NOMO-1 treated with dmso at 0.1 percent for 144 hours (cell line): ENCODE data around the gene ANXA10.
"Not testable (repeated sequence)": the region's sequence is repeated elsewhere in the genome, so short reads cannot be mapped to it uniquely, and the experiment has no call there.

ENCODE experiments used
- DNase-seq: peaks from one replicate; lab custom pipeline; 2025; ENCODE audit not compliant: unreplicated experiment; lab: John Stamatoyannopoulos, UW

Gene ANXA10

GRCh38 chr4:168154546-168155277, 62.4 kb downstream of the ANXA10 start:
- no peak for DNase-seq

DNA sequence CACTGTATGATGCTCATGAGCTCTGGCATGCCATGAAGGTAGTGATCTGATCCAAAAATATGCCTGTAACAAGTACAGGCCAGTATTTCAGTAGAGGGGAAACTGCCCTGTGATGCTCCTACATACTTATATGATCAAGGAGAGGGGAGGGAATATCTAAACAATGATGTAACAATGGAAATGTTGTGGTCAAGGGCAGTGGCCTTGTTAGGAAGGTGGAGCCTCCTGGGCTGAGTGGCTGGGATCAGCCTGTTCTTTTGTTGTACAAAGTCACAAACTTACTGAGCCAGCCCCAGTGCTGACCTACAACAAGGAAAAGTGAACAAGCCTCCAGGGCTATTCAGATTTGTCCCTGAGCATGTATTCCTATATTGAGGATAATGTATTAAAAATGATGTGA, 70.3 kb downstream of the ANXA10 start:
- DNase-seq: no peak

GRCh38 chr4:168163106-168163505, 70.8 kb downstream of the ANXA10 start:
- DNase-seq: no peak

DNA sequence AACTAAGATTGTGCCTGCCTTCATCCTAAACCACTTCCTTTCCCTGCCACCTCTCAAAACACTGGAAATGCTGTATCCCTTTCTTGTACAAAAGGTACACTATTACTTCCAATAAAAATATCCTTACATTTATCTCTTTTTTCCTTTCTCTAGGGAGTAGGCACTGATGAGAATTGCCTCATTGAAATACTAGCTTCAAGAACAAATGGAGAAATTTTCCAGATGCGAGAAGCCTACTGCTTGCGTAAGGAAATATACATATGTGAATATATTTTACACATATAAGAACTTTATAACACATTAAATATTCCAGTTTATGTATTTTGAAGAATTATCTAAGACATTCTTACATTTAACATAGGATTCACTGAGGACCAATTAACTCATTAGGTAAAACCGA, 71.7 kb downstream of the ANXA10 start:
- DNase-seq: no peak

DNA sequence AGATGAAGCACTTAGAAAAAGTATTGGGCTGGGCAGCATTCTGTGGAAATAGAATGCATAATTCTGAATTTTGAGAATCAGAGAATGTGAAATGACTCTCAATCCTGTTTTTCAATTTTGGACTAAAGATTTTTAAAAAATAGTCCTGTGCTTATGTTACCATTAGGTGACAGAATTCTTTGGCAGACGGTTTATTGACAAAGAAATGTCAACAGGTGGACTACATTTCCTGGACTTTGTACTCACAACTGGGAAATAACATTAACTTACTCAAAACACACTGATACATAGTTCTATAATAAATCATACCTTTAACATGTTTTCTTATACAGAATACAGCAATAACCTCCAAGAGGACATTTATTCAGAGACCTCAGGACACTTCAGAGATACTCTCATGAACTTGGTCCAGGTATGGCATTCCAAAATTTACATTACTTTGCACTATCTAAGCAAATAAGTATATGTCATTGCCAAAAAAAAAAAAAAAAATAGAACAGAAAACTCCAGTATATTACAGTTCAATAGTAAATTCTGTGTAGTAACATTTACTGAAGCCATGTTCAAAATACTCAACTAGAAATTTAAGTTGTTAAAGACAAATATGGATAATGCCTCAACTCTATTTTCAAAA, 72.7 kb downstream of the ANXA10 start:
- DNase-seq: no peak

DNA sequence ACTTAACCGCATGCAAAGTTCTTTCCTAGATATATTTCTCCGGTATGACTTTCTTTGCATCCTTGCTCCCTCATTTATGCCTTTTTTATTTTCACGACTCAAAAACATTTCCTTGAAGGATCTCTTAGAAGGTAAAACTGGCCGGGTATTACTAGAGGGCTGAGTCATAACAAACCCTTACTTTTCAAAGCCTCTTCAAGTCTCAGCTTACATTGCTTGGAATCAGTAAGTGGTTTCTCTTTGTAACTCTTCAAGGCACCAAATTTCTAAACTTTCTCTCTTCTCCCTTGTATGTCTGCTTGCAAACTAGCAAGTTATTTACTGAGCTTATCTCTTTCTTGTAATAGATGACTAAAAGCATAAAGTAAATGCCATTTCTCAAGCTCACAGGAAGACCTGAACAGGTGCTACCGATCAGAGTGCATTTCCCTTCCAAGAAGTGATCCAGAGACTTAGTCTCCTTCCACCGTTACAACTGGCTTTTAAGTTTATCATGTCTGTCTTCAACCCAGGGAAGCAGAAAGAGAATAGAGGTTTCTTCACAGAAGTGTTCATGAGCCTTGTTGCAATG, 75.5 kb downstream of the ANXA10 start:
- DNase-seq: no peak

DNA sequence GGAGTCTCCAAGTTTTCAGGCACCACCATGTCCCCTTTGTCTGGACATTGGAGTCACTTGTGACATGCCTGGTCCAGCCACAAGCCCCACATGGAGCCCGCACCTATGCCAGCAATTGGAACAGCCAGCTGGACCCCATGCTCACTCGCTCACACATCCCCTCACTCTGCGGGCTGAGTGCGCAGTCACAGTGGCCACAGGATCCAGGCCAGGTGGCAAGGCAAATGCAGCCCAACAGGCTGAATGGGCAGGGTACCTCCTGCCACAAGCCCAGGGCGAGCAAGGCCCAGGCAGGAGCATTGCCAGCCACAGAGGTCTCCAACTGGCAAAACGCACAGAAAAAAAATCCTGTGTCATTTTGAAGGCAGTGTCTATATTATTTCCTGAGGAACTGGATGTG, 82.0 kb downstream of the ANXA10 start:
- DNase-seq: no peak

GRCh38 chr4:168177546-168178149, 85.3 kb downstream of the ANXA10 start:
- DNase-seq: no peak

DNA sequence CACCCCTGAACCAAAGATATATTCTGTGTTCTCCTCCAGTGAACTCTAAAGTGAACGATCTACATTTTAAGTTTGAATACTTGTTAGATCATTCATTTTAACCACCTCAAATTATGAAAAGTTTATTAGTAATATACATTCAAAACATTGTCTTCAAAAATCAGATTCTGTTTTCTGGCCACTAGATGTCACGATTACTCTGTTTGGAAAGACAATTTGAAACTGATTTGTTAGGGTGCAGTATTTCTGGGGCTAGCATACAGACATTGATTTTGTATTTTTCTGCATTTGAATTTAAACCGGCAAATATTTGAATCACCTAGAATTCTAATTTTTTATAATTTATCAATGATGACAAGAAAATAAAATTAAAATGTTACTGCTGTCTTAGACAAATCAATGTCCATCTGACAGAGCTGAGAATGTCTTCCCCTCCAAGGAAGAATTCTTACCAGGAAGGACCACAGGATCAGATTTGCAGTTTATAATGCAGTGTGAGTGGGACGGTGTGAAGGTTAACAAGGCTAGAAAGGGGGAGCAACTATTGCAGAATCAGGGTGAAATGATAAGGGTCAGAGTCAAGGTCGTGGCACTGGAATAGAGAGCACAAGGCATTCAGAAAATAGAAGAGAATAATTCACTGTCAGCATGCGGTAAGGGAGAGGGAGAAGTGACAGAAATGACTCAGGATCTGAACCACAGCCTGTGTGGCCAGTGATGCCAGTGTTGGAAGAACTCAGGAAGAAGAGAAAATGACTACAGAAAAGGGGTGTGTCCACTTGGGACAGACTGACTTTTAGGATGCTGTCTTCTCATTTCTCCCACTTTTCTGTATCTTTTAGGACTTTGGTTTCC, 91.6 kb downstream of the ANXA10 start:
- no peak for DNase-seq

- DNase-seq: no peak
Observed at GRCh38 chr4:168188754-168189153, 96.4 kb downstream of the ANXA10 start.

DNA sequence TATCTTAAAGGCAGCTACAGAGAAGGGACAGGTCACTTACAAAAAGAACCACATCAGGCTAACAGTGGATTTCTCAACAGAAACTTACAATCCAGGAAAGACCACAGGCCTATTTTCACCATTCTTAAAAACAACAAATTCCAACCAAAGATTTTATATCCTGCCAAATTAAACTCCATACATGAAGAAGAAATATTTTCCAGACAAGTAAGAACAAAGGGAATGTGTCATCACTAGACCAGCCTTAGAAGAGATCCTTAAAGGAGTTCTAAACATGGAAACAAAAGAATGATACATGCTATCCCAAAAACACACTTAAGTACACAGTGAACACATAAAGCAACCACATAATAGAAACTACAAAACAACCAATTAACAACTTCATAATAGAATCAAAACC, 105.6 kb downstream of the ANXA10 start:
- no peak for DNase-seq

DNA sequence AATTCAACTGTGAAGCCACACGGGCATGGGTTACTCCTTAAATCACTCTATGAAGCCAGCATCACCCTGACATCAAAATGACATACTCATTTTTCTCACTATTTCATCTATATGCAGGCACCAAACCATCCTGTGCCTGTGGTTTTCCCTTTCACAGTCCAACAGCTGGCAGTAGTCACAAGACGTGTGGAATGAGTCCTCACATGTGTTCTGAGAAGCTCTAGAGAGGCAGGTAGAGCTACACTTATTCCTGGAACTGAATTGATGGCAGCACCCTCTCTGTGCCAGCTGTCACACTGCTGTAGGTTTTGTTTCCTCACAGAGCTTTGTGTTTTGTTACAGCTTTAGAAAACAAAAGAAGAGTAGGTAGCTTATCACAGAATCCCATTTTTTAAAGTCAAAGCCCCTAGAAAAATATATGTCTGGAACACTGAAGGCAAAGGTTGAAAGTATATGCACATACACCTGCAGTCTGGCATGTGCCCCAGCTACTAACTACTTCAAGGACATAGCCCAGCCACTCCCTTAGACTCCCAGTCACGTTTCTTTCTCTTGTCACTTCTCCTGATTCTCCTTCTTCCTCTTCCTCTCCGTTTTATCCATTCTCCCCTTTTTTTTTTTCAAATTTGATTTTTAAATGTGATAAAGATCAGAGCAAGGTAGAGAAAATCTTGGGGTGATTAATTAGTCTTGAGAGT, 107.1 kb downstream of the ANXA10 start:
- no peak for DNase-seq

DNA sequence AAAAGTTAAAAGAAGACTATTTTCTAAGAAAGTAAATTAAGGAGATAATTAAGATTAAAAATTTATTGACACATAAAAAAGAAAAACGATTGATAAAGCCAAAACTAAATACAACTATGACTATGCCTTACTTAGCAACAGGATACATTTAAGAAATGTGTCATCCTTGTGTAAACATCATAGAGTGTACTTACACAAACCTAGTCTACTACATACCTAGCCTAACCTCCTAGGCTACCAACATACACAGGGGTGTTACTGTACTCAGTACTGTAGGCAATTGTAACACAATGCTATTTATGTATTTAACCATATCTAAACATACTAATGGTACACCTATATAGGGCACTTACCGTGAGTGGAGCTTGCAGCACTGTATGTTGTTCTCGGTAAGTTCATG, 108.3 kb downstream of the ANXA10 start:
- no peak for DNase-seq

DNA sequence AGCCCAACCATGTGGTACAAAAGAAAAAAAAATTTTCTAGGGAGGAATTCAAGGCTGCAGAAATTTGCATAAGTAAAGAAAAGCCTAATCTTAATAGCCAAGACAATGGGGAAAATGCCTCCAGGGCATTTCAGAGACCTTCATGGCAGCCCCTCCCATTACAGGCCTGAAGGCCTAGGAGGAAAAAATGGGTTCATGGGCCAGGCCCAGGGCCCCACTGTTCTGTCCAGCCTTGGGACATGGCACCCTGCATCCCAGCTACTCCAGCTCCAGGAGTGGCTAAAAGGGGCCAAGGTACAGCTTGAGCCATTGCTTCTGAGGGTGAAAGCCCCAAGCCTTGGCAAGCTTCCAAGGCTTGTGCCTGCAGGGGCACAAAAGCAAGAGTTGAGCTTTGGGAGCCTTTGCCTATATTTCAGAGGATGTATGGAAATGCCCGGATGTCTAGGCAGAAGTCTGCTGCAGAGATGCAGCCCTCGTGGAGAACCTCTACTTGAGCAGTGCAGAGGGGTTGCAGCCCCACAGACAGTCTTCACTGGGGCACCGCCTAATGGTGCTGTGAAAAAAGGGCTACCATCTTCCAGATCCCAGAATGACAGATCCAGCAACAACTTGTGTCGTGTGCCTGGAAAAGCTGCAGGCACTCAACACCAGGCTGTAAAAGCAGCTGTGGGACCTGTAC, 111.0 kb downstream of the ANXA10 start:
- DNase-seq: no peak

- no peak for DNase-seq
Observed at GRCh38 chr4:168208957-168209614, 116.7 kb downstream of the ANXA10 start.

DNA sequence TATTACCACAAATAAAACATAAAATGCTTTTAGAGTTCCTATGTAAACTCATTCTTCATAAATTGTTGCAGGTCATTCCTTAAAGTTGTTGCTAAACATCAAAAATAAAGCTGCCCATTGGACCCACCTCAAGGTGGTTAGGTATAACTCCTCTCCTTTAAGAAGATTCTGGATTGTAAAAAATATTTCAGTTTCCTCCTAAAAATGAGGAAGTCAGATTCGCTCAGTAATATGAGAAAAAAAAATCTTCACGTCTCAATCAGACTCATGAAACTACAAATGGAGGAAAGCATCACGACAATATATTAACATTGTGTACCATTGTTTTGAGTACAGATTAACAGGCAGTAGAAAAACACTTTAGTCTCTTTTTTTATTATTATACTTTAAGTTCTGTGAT, 120.3 kb downstream of the ANXA10 start:
- no peak for DNase-seq

DNA sequence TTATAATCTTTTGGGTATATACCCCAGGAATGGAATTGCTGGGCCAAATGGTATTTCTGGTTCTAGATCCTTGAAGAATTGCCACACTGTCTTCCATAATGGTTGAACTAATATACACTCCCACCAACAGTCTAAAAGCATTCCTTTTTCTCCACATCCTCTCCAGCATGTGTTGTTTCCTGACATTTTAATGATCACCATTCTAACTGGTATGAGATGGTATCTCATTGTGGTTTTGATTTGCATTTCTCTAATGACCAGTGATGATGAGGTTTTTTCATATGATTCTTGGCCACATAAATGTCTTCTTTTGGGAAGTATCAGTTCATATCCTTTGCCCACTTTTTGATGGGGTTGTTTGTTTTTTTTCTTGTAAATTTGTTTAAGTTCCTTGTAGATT, 121.2 kb downstream of the ANXA10 start:
- DNase-seq: not testable (repeated sequence)

DNA sequence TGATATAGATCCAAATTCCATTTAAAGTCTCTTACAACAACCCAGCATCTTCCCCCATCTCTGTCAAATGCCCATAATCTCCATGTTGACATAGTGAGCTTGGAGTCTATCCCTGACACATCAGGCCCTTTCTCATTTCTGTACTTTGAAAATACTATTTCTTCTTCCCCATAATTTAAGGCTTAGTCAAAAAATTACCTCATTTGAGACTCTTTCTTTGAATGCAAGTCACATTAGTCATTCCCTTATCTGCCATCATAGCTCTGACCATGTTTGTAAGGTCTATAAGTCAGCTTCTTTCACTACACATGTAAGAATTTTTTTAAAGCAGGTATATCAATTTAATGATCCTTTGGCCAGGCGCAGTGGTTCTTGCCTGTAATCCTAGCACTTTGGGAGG, 126.3 kb downstream of the ANXA10 start:
- no peak for DNase-seq

GRCh38 chr4:168220893-168221292, 128.6 kb downstream of the ANXA10 start:
- DNase-seq: no peak

GRCh38 chr4:168221301-168221700, 129.0 kb downstream of the ANXA10 start:
- DNase-seq: no peak
